ENCODE data around the gene ANGPTL8.
A peak's percentile ranks its signal among the peaks of the same experiment; 100 is the strongest.

The ANGPTL8 gene

GRCh38 chr19:11236324-11237301 lies 2.8 kb upstream of the ANGPTL8 start:
- H3K36me3 ChIP-seq (ENCODE audit: control insufficient read depth, insufficient read depth, low read length) = no peaks in the 10 kb centered on the region
- no peak for DNase-seq
- no peaks in the 10 kb centered on the region for H3K9me3 ChIP-seq (ENCODE audit: control insufficient read depth, low read length)
- no peaks in the 10 kb centered on the region for H3K4me1 ChIP-seq (ENCODE audit: control insufficient read depth, insufficient read depth, low read length, poor library complexity, severe bottlenecking)
- H3K27me3 ChIP-seq (replicated peaks; ENCODE audit: control insufficient read depth, insufficient read depth, low read length, poor library complexity, severe bottlenecking) = no peaks in the 10 kb centered on the region
- no peak overlapping the region for H3K4me3 ChIP-seq (ENCODE audit: insufficient read depth, low read depth, low read length, poor library complexity, severe bottlenecking)
- no peak overlapping the region for H3K27ac ChIP-seq (ENCODE audit: insufficient read depth, low read length, poor library complexity, severe bottlenecking)

- H3K4me1 ChIP-seq (ENCODE audit: control insufficient read depth, insufficient read depth, low read length, poor library complexity, severe bottlenecking) = no peaks in the 10 kb centered on the region
- no peaks in the 10 kb centered on the region for H3K36me3 ChIP-seq (ENCODE audit: control insufficient read depth, insufficient read depth, low read length)
- no peak for DNase-seq
- H3K27me3 ChIP-seq (replicated peaks; ENCODE audit: control insufficient read depth, insufficient read depth, low read length, poor library complexity, severe bottlenecking) = no peaks in the 10 kb centered on the region
- H3K9me3 ChIP-seq (ENCODE audit: control insufficient read depth, low read length) = no peaks in the 10 kb centered on the region
- no peak overlapping the region for H3K27ac ChIP-seq (ENCODE audit: insufficient read depth, low read length, poor library complexity, severe bottlenecking)
- no peak overlapping the region for H3K4me3 ChIP-seq (ENCODE audit: insufficient read depth, low read depth, low read length, poor library complexity, severe bottlenecking)
These were observed 2.1 kb upstream of the ANGPTL8 start for GRCh38 chr19:11237321-11237720.

GRCh38 chr19:11238041-11238440 lies 1.4 kb upstream of the ANGPTL8 start:
- H3K27me3 ChIP-seq (replicated peaks; ENCODE audit: control insufficient read depth, insufficient read depth, low read length, poor library complexity, severe bottlenecking) = peaks cover 2% of the 10 kb centered on the region
- no peak overlapping the region for H3K4me3 ChIP-seq (ENCODE audit: insufficient read depth, low read depth, low read length, poor library complexity, severe bottlenecking)
- no peaks in the 10 kb centered on the region for H3K9me3 ChIP-seq (ENCODE audit: control insufficient read depth, low read length)
- H3K36me3 ChIP-seq (ENCODE audit: control insufficient read depth, insufficient read depth, low read length) = no peaks in the 10 kb centered on the region
- no peak for DNase-seq
- H3K4me1 ChIP-seq (ENCODE audit: control insufficient read depth, insufficient read depth, low read length, poor library complexity, severe bottlenecking) = no peaks in the 10 kb centered on the region
- no peak overlapping the region for H3K27ac ChIP-seq (ENCODE audit: insufficient read depth, low read length, poor library complexity, severe bottlenecking)

- no peaks in the 10 kb centered on the region for H3K4me1 ChIP-seq (ENCODE audit: control insufficient read depth, insufficient read depth, low read length, poor library complexity, severe bottlenecking)
- H3K4me3 ChIP-seq (ENCODE audit: insufficient read depth, low read depth, low read length, poor library complexity, severe bottlenecking) = no peak overlapping the region
- no peaks in the 10 kb centered on the region for H3K36me3 ChIP-seq (ENCODE audit: control insufficient read depth, insufficient read depth, low read length)
- H3K9me3 ChIP-seq (ENCODE audit: control insufficient read depth, low read length) = no peaks in the 10 kb centered on the region
- peaks cover 4% of the 10 kb centered on the region for H3K27me3 ChIP-seq (replicated peaks; ENCODE audit: control insufficient read depth, insufficient read depth, low read length, poor library complexity, severe bottlenecking)
- no peak overlapping the region for H3K27ac ChIP-seq (ENCODE audit: insufficient read depth, low read length, poor library complexity, severe bottlenecking)
- DNase-seq = no peak
These were observed 540 bp upstream of the ANGPTL8 start for GRCh38 chr19:11238781-11239376.

- Histone ChIP-seq H3K27ac (ENCODE audit: insufficient read depth, low read length, poor library complexity, severe bottlenecking) (no peak overlapping the region), H3K4me3 (ENCODE audit: insufficient read depth, low read depth, low read length, poor library complexity, severe bottlenecking) (no peak overlapping the region), H3K27me3 (replicated peaks; ENCODE audit: control insufficient read depth, insufficient read depth, low read length, poor library complexity, severe bottlenecking) (peaks cover 4% of the 10 kb centered on the region), H3K9me3 (ENCODE audit: control insufficient read depth, low read length) (no peaks in the 10 kb centered on the region), H3K36me3 (ENCODE audit: control insufficient read depth, insufficient read depth, low read length) (no peaks in the 10 kb centered on the region), H3K4me1 (ENCODE audit: control insufficient read depth, insufficient read depth, low read length, poor library complexity, severe bottlenecking) (no peaks in the 10 kb centered on the region)
- DNase-seq = no peak
These were observed 607 bp downstream of the ANGPTL8 start for GRCh38 chr19:11240008-11240444.

GRCh38 chr19:11242025-11242424 lies 2.6 kb downstream of the ANGPTL8 start:
- H3K27me3 ChIP-seq (replicated peaks; ENCODE audit: control insufficient read depth, insufficient read depth, low read length, poor library complexity, severe bottlenecking) = peaks cover 4% of the 10 kb centered on the region
- no peak overlapping the region for H3K27ac ChIP-seq (ENCODE audit: insufficient read depth, low read length, poor library complexity, severe bottlenecking)
- H3K36me3 ChIP-seq (ENCODE audit: control insufficient read depth, insufficient read depth, low read length) = no peaks in the 10 kb centered on the region
- no peak overlapping the region for H3K4me3 ChIP-seq (ENCODE audit: insufficient read depth, low read depth, low read length, poor library complexity, severe bottlenecking)
- no peaks in the 10 kb centered on the region for H3K9me3 ChIP-seq (ENCODE audit: control insufficient read depth, low read length)
- no peaks in the 10 kb centered on the region for H3K4me1 ChIP-seq (ENCODE audit: control insufficient read depth, insufficient read depth, low read length, poor library complexity, severe bottlenecking)
- DNase-seq = no peak

GRCh38 chr19:11242864-11243797 lies 3.7 kb downstream of the ANGPTL8 start:
- Histone ChIP-seq H3K4me1 (ENCODE audit: control insufficient read depth, insufficient read depth, low read length, poor library complexity, severe bottlenecking) (no peaks in the 10 kb centered on the region), H3K36me3 (ENCODE audit: control insufficient read depth, insufficient read depth, low read length) (no peaks in the 10 kb centered on the region), H3K9me3 (ENCODE audit: control insufficient read depth, low read length) (no peaks in the 10 kb centered on the region), H3K27ac (ENCODE audit: insufficient read depth, low read length, poor library complexity, severe bottlenecking) (no peak overlapping the region), H3K4me3 (ENCODE audit: insufficient read depth, low read depth, low read length, poor library complexity, severe bottlenecking) (no peak overlapping the region), H3K27me3 (replicated peaks; ENCODE audit: control insufficient read depth, insufficient read depth, low read length, poor library complexity, severe bottlenecking) (peaks cover 4% of the 10 kb centered on the region)
- peak; percentile 62 to 79 (median 72) for DNase-seq

- H3K27me3 ChIP-seq (replicated peaks; ENCODE audit: control insufficient read depth, insufficient read depth, low read length, poor library complexity, severe bottlenecking) = peaks cover 4% of the 10 kb centered on the region
- no peaks in the 10 kb centered on the region for H3K36me3 ChIP-seq (ENCODE audit: control insufficient read depth, insufficient read depth, low read length)
- no peak overlapping the region for H3K4me3 ChIP-seq (ENCODE audit: insufficient read depth, low read depth, low read length, poor library complexity, severe bottlenecking)
- DNase-seq = no peak
- H3K4me1 ChIP-seq (ENCODE audit: control insufficient read depth, insufficient read depth, low read length, poor library complexity, severe bottlenecking) = no peaks in the 10 kb centered on the region
- H3K9me3 ChIP-seq (ENCODE audit: control insufficient read depth, low read length) = no peaks in the 10 kb centered on the region
- no peak overlapping the region for H3K27ac ChIP-seq (ENCODE audit: insufficient read depth, low read length, poor library complexity, severe bottlenecking)
These were observed 4.4 kb downstream of the ANGPTL8 start for GRCh38 chr19:11243798-11244169.

- Histone ChIP-seq H3K4me1 (ENCODE audit: control insufficient read depth, insufficient read depth, low read length, poor library complexity, severe bottlenecking) (no peaks in the 10 kb centered on the region), H3K27me3 (replicated peaks; ENCODE audit: control insufficient read depth, insufficient read depth, low read length, poor library complexity, severe bottlenecking) (peaks cover 4% of the 10 kb centered on the region), H3K4me3 (ENCODE audit: insufficient read depth, low read depth, low read length, poor library complexity, severe bottlenecking) (no peak overlapping the region), H3K36me3 (ENCODE audit: control insufficient read depth, insufficient read depth, low read length) (no peaks in the 10 kb centered on the region), H3K9me3 (ENCODE audit: control insufficient read depth, low read length) (no peaks in the 10 kb centered on the region), H3K27ac (ENCODE audit: insufficient read depth, low read length, poor library complexity, severe bottlenecking) (no peak overlapping the region)
- no peak for DNase-seq
These were observed 5.6 kb downstream of the ANGPTL8 start for GRCh38 chr19:11244846-11245589.
